Caco-2 (cell line): Measurements from ENCODE around the gene ATP5MC2. TPM values are rescaled to one million over a fixed set of nuclear protein-coding genes. Genes with fewer than 3 reads are reported as not detected.
"Not testable (repeated sequence)": the region's sequence is repeated elsewhere in the genome, so short reads cannot be mapped to it uniquely, and the experiment has no call there.

Experiments
- BruUV-seq: library from RNA; stranded (reverse); fragments of 400-500 nt; replicated peaks from 2 replicates; lab custom pipeline; 2021; lab: Mats Ljungman, UMichigan
- CTCF ChIA-PET: fragments of 300-600 bp; sonication (Branson Sonifier 250); formaldehyde crosslinking; loops from one replicate; lab custom pipeline; 2022; ENCODE audit warnings: antibody characterized with exemption; lab: Charles Lee
- POLR2A ChIA-PET: fragments of 300-600 bp; sonication (Branson Sonifier 250); formaldehyde crosslinking; loops from one replicate; lab custom pipeline; 2022; ENCODE audit warnings: antibody characterized with exemption; lab: Charles Lee
- DNase-seq, 2 experiments: peaks; one replicate each; pipeline versions ENCODE4 v3.0.0 to v3.0.0-alpha.2; 2020 to 2022
- H3K27me3 ChIP-seq: replicated peaks from 2 replicates; pipeline ENCODE4 v1.6.0; 2011; ENCODE audit warnings: low read length; ENCODE audit not compliant: control insufficient read depth, insufficient read depth
- H3K36me3 ChIP-seq: 2 replicates; pipeline ENCODE4 v1.5.1; 2011; ENCODE audit warnings: low read length; ENCODE audit not compliant: control insufficient read depth, insufficient read depth
- H3K4me1 ChIP-seq: fragments of 250-450 bp; sonication (Bioruptor Pico); 2 replicates; pipeline ENCODE4 v1.5.1; 2020; ENCODE audit warnings: mild to moderate bottlenecking
- H3K4me3 ChIP-seq: 2 replicates; pipeline ENCODE4 v1.5.1; 2011; ENCODE audit warnings: low read depth, mild to moderate bottlenecking, control low read depth, low read length
- H3K9me3 ChIP-seq: fragments of 250-450 bp; sonication (Bioruptor Pico); 2 replicates; pipeline ENCODE4 v1.5.1; 2020; ENCODE audit warnings: mild to moderate bottlenecking, moderate library complexity
- H3K27ac Mint-ChIP-seq: one replicate; pipeline ENCODE4 v1.8.0; 2022; ENCODE audit warnings: mixed read lengths; ENCODE audit not compliant: unreplicated experiment
- H3K27me3 Mint-ChIP-seq: one replicate; pipeline ENCODE4 v1.8.0; 2022; ENCODE audit warnings: mixed read lengths; ENCODE audit not compliant: insufficient read depth, unreplicated experiment
- H3K36me3 Mint-ChIP-seq: one replicate; pipeline ENCODE4 v1.8.0; 2022; ENCODE audit warnings: mild to moderate bottlenecking, mixed read lengths; ENCODE audit not compliant: insufficient read depth, unreplicated experiment
- H3K4me1 Mint-ChIP-seq: one replicate; pipeline ENCODE4 v1.8.0; 2022; ENCODE audit warnings: low read depth, mixed read lengths; ENCODE audit not compliant: unreplicated experiment
- H3K4me3 Mint-ChIP-seq: one replicate; pipeline ENCODE4 v1.8.0; 2022; ENCODE audit warnings: mild to moderate bottlenecking, moderate library complexity, mixed read lengths; ENCODE audit not compliant: unreplicated experiment
- H3K9me3 Mint-ChIP-seq: one replicate; pipeline ENCODE4 v1.8.0; 2022; ENCODE audit warnings: mixed read lengths; ENCODE audit not compliant: unreplicated experiment
- CTCF ChIP-seq, 2 experiments: fragments of 200-600 bp in 1 of 2; IDR thresholded peaks; 1 replicate in 1 of 2; 2 replicates in 1 of 2; pipeline versions ENCODE4 v1.5.1 to v1.8.0; 2011 to 2022; ENCODE audit warnings: antibody characterized with exemption in 1 of 2, control low read depth in 1 of 2, inconsistent platforms in 1 of 2, low read depth in 1 of 2, low read length in 1 of 2, mild to moderate bottlenecking in 1 of 2, moderate library complexity in 1 of 2; ENCODE audit not compliant: insufficient read depth in 1 of 2, severe bottlenecking in 1 of 2, unreplicated experiment in 1 of 2
- intact Hi-C: fragments of 100-400 bp; cut with micrococcal nuclease; formaldehyde crosslinking; loops from one replicate; pipeline ENCODE4 v1.10.0; 2022; ENCODE audit not compliant: unreplicated experiment
- total RNA-seq: library from RNA; stranded (reverse); gene quantifications from 2 replicates; pipeline ENCODE4 v1.2.3, GENCODE V29; 2022

Gene ATP5MC2
- total RNA-seq, 1 experiment from 2014 or later = 160 TPM

- Mint-ChIP-seq H3K4me3 (no peak overlapping the region), H3K9me3 (no peaks in the 10 kb centered on the region), H3K27ac (no peak overlapping the region), H3K4me1 (no peaks in the 10 kb centered on the region), H3K27me3 (peaks cover 3% of the 10 kb centered on the region), H3K36me3 (no peaks in the 10 kb centered on the region)
- no peak for DNase-seq
- intact Hi-C loops = no loop called here
- H3K36me3 ChIP-seq = no peaks in the 10 kb centered on the region
- no peaks in the 10 kb centered on the region for H3K4me1 ChIP-seq
- BruUV-seq = no TSS peak
- CTCF ChIA-PET = no interaction called here
- TF ChIP-seq CTCF (IDR thresholded peaks at IDR 0.05; ENCODE audit: insufficient read depth in 1 of 2, low read depth in 1 of 2, low read length in 1 of 2, severe bottlenecking in 1 of 2, unreplicated experiment in 1 of 2) = no peak
- no peaks in the 10 kb centered on the region for H3K27me3 ChIP-seq
- no peak overlapping the region for H3K4me3 ChIP-seq
- POLR2A ChIA-PET = no interaction called here
- H3K9me3 ChIP-seq = no peaks in the 10 kb centered on the region
These were observed 8.9 kb upstream of the ATP5MC2 start for GRCh38 chr12:53684654-53685220.

- CTCF ChIA-PET = interaction anchor here (0.6 kb wide), 1 partner anchor 98 kb away, joined by 3 read pairs; no protein-coding TSS in a partner anchor
These were observed 8.1 kb upstream of the ATP5MC2 start for GRCh38 chr12:53683983-53684382.

DNA sequence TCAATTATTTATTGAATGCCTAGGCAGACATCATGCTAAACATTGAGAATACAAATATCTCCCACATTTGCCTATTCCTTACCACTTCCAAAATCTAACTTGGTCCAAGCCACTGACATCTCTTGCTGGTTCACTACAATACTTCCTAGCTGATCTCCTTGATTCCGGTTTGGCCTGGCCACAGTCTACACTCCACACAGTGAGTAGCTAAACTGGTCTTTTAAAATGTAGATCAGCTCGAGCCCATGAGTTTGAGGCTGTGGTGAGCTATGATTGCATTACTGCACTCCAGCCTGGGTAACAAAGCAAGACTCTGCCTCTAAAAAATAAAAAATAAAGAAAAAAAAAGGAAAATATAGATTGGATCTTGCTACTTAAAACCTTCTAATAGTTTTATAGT is 7.6 kb upstream of the ATP5MC2 start:
- H3K4me1 Mint-ChIP-seq = no peaks in the 10 kb centered on the region
- POLR2A ChIA-PET = no interaction called here

More at GRCh38 chr12:53683983-53684382, 8.1 kb upstream of the ATP5MC2 start:
- TF ChIP-seq CTCF (IDR thresholded peaks at IDR 0.05; ENCODE audit: insufficient read depth in 1 of 2, low read depth in 1 of 2, low read length in 1 of 2, severe bottlenecking in 1 of 2, unreplicated experiment in 1 of 2) = no peak
- no peaks in the 10 kb centered on the region for H3K27me3 ChIP-seq
- no peaks in the 10 kb centered on the region for H3K4me1 ChIP-seq
- POLR2A ChIA-PET = no interaction called here
- intact Hi-C loops = no loop called here
- no peaks in the 10 kb centered on the region for H3K9me3 Mint-ChIP-seq
- no TSS peak for BruUV-seq
- no peak overlapping the region for H3K4me3 ChIP-seq
- no peaks in the 10 kb centered on the region for H3K9me3 ChIP-seq
- H3K4me3 Mint-ChIP-seq = no peak overlapping the region
- peaks cover 3% of the 10 kb centered on the region for H3K27me3 Mint-ChIP-seq
- no peaks in the 10 kb centered on the region for H3K36me3 Mint-ChIP-seq
- no peak for DNase-seq
- H3K4me1 Mint-ChIP-seq = no peaks in the 10 kb centered on the region
- H3K27ac Mint-ChIP-seq = no peak overlapping the region
- H3K36me3 ChIP-seq = no peaks in the 10 kb centered on the region

DNA sequence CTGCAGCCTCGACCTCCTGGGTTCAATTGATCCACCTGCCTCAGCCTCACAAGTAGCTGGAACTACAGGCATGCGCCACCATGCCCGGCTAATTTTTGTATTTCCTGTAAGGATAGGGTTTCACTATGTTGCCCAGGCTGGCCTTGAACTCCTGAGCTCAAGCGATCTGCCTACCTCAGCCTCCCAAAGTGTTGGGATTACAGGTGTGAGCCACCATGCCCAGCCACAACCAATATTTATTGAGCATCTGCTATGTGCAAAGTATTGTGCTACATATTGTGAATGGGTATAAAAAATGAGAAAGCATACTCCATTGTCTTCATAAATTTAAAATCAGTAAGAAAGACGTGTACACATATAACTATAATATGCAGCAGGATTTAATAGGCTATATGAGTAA is 4.2 kb upstream of the ATP5MC2 start:
- intact Hi-C loops, H3K36me3 ChIP-seq, H3K27me3 ChIP-seq, H3K27me3 Mint-ChIP-seq, H3K4me3 Mint-ChIP-seq, BruUV-seq, H3K9me3 Mint-ChIP-seq, H3K27ac Mint-ChIP-seq, H3K4me3 ChIP-seq, POLR2A ChIA-PET, H3K4me1 Mint-ChIP-seq, H3K4me1 ChIP-seq, DNase-seq, H3K9me3 ChIP-seq: not testable (repeated sequence)
- H3K36me3 Mint-ChIP-seq = peaks cover 11% of the 10 kb centered on the region
- CTCF ChIA-PET = interaction anchor here (1.1 kb wide), 1 partner anchor 359 kb away, joined by 3 read pairs; no protein-coding TSS in a partner anchor

More for the DNA sequence above, 7.6 kb upstream of the ATP5MC2 start:
- Mint-ChIP-seq H3K27me3 (no peaks in the 10 kb centered on the region), H3K4me3 (no peak overlapping the region), H3K36me3 (no peaks in the 10 kb centered on the region), H3K9me3 (no peaks in the 10 kb centered on the region), H3K27ac (no peak overlapping the region)
- Histone ChIP-seq H3K9me3 (no peaks in the 10 kb centered on the region), H3K36me3 (no peaks in the 10 kb centered on the region), H3K4me3 (no peak overlapping the region), H3K27me3 (no peaks in the 10 kb centered on the region), H3K4me1 (no peaks in the 10 kb centered on the region)
- CTCF ChIA-PET = interaction anchor here (0.6 kb wide), 1 partner anchor 98 kb away, joined by 3 read pairs; no protein-coding TSS in a partner anchor
- intact Hi-C loops = no loop called here
- no peak for TF ChIP-seq CTCF (IDR thresholded peaks at IDR 0.05; ENCODE audit: insufficient read depth in 1 of 2, low read depth in 1 of 2, low read length in 1 of 2, severe bottlenecking in 1 of 2, unreplicated experiment in 1 of 2)
- DNase-seq = no peak
- BruUV-seq = no TSS peak
